Measurements from ENCODE around the gene OPTC.

- TF ChIP-seq CTCF (IDR thresholded peaks at IDR 0.05; ENCODE audit: control extremely low read depth in 1 of 3, insufficient read depth in 1 of 3, low read depth in 1 of 3, low read length in 3 of 3), result no peak
- no peak for TF ChIP-seq POLR2A (IDR thresholded peaks at IDR 0.05; ENCODE audit: control extremely low read depth in 1 of 2, low read depth in 2 of 2, low read length in 2 of 2)
- TF ChIP-seq RFX5 (IDR thresholded peaks at IDR 0.05; ENCODE audit: borderline replicate concordance, low read depth, low read length), result no peak
- TF ChIP-seq EP300 (IDR thresholded peaks at IDR 0.05; ENCODE audit: borderline replicate concordance in 1 of 2, low read depth in 2 of 2, low read length in 2 of 2), result no peak
- TF ChIP-seq MAX (IDR thresholded peaks at IDR 0.05), result no peak
- no peak for TF ChIP-seq GABPA (IDR thresholded peaks at IDR 0.05; ENCODE audit: borderline replicate concordance, insufficient read depth, low read length)
- no peak for TF ChIP-seq POLR2AphosphoS5 (IDR thresholded peaks at IDR 0.05; ENCODE audit: low read depth, low read length)
- no peak for TF ChIP-seq RBBP5 (IDR thresholded peaks at IDR 0.05; ENCODE audit: borderline replicate concordance, low read depth, low read length)
- no peak for TF ChIP-seq TAF1 (IDR thresholded peaks at IDR 0.05; ENCODE audit: low read depth, low read length)
These were observed 40.6 kb downstream of the OPTC start for GRCh38 chr1:203534526-203534925.
